Left ventricle myocardium superior (tissue), 1 donor: ENCODE results near the gene GFRA1. TPM values are rescaled to one million over a fixed set of nuclear protein-coding genes. Genes with fewer than 3 reads are reported as not detected.
A peak's percentile ranks its signal among the peaks of the same experiment; 100 is the strongest.
"Not testable (repeated sequence)": the region's sequence is repeated elsewhere in the genome, so short reads cannot be mapped to it uniquely, and the experiment has no call there.

Experiments
- ATAC-seq: fragments of 200-7000 bp; cut with Tn5 transposase; one replicate; pipeline ENCODE4 v1.9.1; 2020; ENCODE audit warnings: mild to moderate bottlenecking, moderate library complexity
- DNase-seq: peaks from one replicate; pipeline ENCODE4 v3.0.0-alpha.2; 2020
- intact Hi-C: fragments of 100-400 bp; cut with micrococcal nuclease; formaldehyde crosslinking; loops from one replicate; pipeline ENCODE4 v1.11.0; 2022
- total RNA-seq: library from RNA; stranded (reverse); fragmentation: NEBNext Ultra II Directional; extraction: Animal tissue kit (Norgen Biotek cat#: 25700); gene quantifications from one replicate; pipeline ENCODE4 v1.2.1, GENCODE V29; 2021
- donor health status: DM: no; HTN: yes; CAD: no; lungs with severe emphysema.

The GFRA1 gene
- total RNA-seq, 1 donor from 2014 or later: 6.7 TPM

GRCh38 chr10:116060864-116061263 is 212.1 kb downstream of the GFRA1 start:
- ATAC-seq: no peak
- DNase-seq: no peak
- intact Hi-C loops: no loop called here

DNA sequence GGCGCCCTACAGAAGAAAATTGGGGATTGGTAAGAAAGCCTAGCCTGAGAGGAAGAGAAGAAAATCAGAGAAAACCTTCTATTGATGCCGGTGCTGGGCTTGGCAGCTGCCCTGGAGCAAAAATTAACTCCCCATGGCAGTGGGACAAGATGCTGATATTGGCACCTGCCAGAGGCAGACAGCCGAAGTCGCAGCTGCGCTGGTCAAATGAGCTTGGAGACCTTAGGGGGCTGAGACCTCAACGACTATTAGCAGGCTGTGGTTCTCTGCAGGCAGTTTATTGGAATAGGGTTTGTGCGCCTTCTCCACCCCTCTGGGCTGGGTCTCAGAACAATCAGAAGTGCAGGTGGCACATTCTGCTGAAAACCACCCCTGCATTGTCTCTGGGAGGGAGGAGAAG is 213.7 kb downstream of the GFRA1 start:
- ATAC-seq: no peak
- no peak for DNase-seq
- intact Hi-C loops: no loop called here

- ATAC-seq: peak; percentile 83
- peak; percentile 44 for DNase-seq
- intact Hi-C loops: no loop called here
Observed at GRCh38 chr10:116056445-116057293, 216.3 kb downstream of the GFRA1 start.

GRCh38 chr10:116055917-116056252 is 217.1 kb downstream of the GFRA1 start:
- intact Hi-C loops: no loop called here
- ATAC-seq (no peak), DNase-seq (no peak)

GRCh38 chr10:116055252-116055916 is 217.6 kb downstream of the GFRA1 start:
- intact Hi-C loops: no loop called here
- ATAC-seq (peak; percentile 65), DNase-seq (peak; percentile 57)

DNA sequence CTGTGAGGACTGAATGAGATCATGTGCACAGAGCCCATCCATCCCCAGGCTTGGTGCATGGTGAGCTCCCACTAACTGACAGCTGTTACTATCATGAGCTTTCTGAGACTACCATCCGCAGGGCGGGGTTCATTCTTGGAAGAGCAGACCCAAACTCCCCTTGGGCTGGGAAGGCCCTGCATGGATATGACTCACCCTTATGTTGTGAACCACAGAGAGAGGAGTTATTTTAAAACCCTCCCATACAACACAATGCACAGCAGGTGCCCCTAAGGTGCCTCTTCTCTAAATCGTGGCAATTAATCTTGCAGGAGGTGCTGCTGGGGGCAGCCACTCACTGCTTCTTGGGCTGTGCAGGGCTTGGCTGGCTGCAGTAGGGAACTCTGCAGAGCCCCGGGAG is 219.1 kb downstream of the GFRA1 start:
- no peak for DNase-seq
- intact Hi-C loops: no loop called here
- ATAC-seq: no peak

- intact Hi-C loops: not testable (repeated sequence)
Observed at GRCh38 chr10:116053009-116053730, 219.8 kb downstream of the GFRA1 start.

DNA sequence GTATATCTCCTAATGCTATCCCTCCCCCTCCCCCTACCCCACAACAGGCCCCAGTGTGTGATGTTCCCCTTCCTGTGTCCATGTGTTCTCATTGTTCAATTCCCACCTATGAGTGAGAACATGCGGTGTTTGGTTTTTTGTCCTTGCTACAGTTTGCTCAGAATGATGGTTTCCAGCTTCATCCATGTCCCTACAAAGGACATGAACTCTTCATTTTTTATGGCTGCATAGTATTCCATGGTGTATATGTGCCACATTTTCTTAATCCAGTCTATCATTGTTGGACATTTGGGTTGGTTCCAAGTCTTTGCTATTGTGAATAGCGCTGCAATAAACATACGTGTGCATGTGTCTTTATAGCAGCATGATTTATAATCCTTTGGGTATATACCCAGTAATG is 220.5 kb downstream of the GFRA1 start:
- intact Hi-C loops, DNase-seq, ATAC-seq: not testable (repeated sequence)

More at GRCh38 chr10:116053009-116053730, 219.8 kb downstream of the GFRA1 start:
- DNase-seq, ATAC-seq: not testable (repeated sequence)

DNA sequence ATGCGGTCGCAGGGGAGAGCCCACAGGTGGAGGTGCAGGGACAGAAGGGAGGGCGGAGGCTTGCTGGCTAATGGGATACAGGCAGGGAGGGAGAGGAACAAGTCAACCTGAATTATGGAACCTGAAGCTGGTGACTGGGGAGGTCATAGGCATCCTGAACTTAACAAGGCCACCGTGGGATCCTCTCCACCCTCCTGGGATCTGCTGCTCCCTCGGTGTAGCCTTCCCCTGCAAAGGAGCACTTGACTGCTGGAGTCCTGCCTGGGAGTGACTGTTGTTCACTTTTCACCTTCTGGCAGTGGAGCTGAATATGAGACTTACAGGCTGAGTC is 223.1 kb downstream of the GFRA1 start:
- ATAC-seq: no peak
- DNase-seq: no peak
- intact Hi-C loops: no loop called here

- intact Hi-C loops: no loop called here
- no peak for DNase-seq
- no peak for ATAC-seq
Observed at GRCh38 chr10:116049158-116049973, 223.6 kb downstream of the GFRA1 start.

- ATAC-seq (peak; percentile 27), DNase-seq (no peak)
- intact Hi-C loops: no loop called here
Observed at GRCh38 chr10:116045366-116046356, 227.3 kb downstream of the GFRA1 start.

DNA sequence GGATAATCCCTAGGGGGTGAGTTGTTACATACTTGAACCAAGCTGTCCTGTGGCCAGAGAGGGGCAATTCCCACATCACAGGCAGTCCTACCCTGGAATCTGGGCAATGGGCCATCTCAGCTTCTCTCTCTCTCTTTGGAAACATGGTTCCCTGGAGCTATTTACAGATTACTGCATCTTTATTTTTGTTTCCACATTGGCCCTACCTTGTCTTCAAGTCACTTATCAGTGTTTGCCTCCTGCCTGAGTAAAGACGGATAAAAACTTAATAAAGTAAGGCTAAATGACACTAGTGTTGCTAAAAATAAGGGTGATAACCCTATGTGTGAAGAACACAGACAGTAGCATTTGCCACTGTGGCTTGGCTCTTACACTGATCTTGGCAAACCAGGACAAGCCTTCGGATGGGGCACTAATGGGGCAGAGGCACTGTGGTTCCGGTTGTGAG is 228.2 kb downstream of the GFRA1 start:
- intact Hi-C loops: no loop called here
- ATAC-seq (peak; percentile 96), DNase-seq (peak; percentile 51)

DNA sequence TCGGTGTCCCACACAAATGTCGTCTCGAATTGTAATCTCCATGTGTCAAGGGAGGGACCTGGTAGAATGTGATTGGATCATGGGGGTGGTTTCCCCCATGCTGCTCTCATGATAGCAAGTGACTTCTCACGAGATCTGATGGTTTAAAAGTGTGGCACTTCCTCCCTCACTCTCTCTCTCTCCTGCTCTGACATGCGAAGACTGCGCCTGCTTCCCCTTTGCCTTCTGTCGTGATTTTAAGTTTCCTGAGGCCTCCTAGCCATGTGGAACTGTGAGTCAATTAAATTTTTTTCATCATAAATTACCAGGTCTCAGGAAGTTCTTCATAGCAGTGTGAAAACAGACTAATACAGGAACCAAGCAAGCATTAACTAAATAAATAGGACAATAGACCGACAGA is 229.1 kb downstream of the GFRA1 start:
- DNase-seq: no peak
- intact Hi-C loops: no loop called here
- ATAC-seq: no peak

DNA sequence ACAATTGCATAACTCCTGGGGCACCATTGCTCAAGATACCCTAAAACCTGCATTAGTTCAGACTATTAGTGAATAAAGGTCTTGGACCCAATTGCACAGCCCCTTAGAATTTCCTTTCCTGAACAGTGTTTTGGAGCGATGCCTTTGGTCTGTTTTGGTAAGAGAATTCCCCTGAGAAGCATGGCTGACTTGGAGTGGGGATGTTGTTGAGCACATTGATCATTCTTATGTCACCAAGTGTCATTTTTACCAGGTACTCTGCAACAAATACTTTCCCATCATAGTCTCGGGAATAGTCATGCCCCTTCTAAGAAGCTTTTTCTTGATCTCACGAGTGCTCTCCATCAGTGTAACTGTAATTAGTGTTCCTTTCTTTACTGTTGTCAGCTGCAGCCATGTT is 229.7 kb downstream of the GFRA1 start:
- DNase-seq (no peak), ATAC-seq (no peak)
- intact Hi-C loops: no loop called here

DNA sequence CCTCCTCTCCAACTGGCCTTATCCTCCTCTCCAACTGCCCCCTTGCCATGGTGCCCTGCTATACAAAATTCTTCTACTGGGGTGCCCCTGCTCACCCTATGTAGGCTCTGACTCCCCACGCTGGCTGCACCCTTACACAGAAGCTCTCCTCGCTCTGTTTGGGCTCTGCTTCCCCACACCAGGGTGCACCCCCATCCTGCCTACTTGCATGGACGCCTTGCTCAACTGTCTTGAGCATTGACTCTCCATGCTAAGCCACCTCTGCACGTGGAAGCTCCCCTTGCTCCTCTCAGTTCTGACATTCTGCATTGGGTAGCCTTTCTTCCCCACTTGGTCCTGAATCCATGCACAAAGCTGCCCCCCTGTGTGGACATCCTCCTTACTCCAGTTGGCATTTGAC is 231.1 kb downstream of the GFRA1 start:
- DNase-seq (no peak), ATAC-seq (no peak)
- intact Hi-C loops: no loop called here

GRCh38 chr10:116039612-116040011 is 233.4 kb downstream of the GFRA1 start:
- no peak for DNase-seq
- intact Hi-C loops: no loop called here
- no peak for ATAC-seq

- intact Hi-C loops: no loop called here
- ATAC-seq (peak; percentile 90), DNase-seq (no peak)
Observed at GRCh38 chr10:116038259-116038658, 234.7 kb downstream of the GFRA1 start.

- DNase-seq, intact Hi-C loops, ATAC-seq: not testable (repeated sequence)
Observed at GRCh38 chr10:116035406-116035805, 237.6 kb downstream of the GFRA1 start.
